Measurements from ENCODE around the gene RRP12.

The RRP12 gene

DNA sequence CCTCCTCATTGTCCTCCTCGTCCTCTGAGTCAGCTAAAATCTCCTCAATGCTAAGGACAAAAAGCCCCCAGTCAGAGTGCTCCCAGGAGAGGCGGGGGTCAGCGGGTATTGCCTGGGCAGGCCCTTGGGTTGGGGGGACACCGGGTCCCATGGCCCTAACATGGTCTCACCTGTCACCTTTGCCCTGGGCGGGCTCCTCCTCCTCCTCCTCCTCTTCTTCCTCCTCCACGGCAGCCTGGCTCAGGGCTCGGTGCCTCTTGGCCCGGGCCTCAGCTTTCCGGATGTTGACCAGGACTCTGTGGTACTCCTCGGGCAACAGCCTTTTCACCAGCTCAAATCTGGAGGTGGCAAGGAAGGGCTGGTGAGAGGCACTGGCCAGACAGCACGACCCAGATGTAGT, 34.6 kb downstream of the RRP12 start:
- H3K36me3 ChIP-seq (ENCODE audit: control insufficient read depth, insufficient read depth, low read length) = peaks cover 89% of the 10 kb centered on the region
- no peak overlapping the region for H3K9ac ChIP-seq (ENCODE audit: low read depth, low read length)
- no peaks in the 10 kb centered on the region for H3K27me3 ChIP-seq (ENCODE audit: control insufficient read depth, insufficient read depth, low read length)
- H3K9me3 ChIP-seq (ENCODE audit: control insufficient read depth, insufficient read depth, low read length) = no peaks in the 10 kb centered on the region
- H3K4me3 ChIP-seq (ENCODE audit: low read depth, low read length) = no peak overlapping the region
- no peak overlapping the region for H3K27ac ChIP-seq (ENCODE audit: low read depth, low read length)
- no peaks in the 10 kb centered on the region for H3K4me1 ChIP-seq (ENCODE audit: control insufficient read depth, insufficient read depth, low read length)

DNA sequence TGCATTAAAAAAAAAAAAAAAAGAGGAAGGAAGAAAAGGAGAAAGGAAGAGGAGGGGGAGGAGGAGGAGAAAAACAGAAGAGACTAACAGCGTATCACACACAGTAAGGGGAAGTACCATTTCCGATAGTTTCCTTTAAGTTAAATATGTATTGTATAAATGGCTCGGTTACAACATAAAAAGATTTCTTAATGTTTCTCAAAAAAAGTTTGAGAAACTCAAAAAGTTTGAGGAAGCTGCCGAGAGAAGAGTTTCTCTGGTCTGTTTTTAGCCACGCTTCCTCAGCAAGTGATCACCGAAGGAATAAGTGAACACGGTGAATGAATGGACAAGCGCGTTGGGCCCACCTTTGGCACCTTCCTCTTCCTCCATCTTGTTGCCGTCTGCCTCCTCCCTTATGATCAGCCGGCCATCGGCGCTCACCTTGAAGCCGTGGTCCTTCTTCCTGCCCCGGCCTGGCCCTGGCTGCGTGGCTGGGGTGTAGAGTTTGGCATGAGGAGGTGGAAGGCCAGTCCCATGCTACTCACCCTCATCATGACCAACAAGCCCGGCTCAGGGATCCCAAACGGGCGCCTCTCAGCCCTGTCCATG, 35.3 kb downstream of the RRP12 start:
- Histone ChIP-seq H3K9me3 (ENCODE audit: control insufficient read depth, insufficient read depth, low read length) (no peaks in the 10 kb centered on the region), H3K9ac (ENCODE audit: low read depth, low read length) (no peak overlapping the region), H3K4me3 (ENCODE audit: low read depth, low read length) (no peak overlapping the region), H3K36me3 (ENCODE audit: control insufficient read depth, insufficient read depth, low read length) (peaks cover 89% of the 10 kb centered on the region), H3K4me1 (ENCODE audit: control insufficient read depth, insufficient read depth, low read length) (no peaks in the 10 kb centered on the region), H3K27ac (ENCODE audit: low read depth, low read length) (no peak overlapping the region), H3K27me3 (ENCODE audit: control insufficient read depth, insufficient read depth, low read length) (no peaks in the 10 kb centered on the region)

DNA sequence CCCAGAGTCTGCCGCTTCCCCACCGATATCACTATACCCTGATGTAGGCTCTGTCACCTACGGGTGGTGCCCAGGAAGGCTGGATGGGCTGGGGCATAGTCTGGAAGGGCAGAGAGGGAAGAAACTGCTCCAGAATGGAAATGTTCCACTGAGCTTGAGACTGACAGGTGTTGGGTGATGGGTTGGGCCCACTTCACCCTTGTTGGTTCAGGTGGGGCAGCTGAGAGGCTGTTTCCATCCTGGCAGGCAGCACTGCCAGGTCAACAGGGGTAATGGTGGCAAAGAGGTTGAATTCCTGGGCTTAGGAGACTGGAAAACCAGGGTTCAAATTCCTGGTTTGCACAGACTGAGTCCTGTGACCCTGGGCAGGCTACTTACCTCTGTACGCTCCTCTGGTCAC, 38.1 kb downstream of the RRP12 start:
- H3K4me3 ChIP-seq (ENCODE audit: low read depth, low read length) = no peak overlapping the region
- no peak overlapping the region for H3K9ac ChIP-seq (ENCODE audit: low read depth, low read length)
- H3K4me1 ChIP-seq (ENCODE audit: control insufficient read depth, insufficient read depth, low read length) = no peaks in the 10 kb centered on the region
- H3K36me3 ChIP-seq (ENCODE audit: control insufficient read depth, insufficient read depth, low read length) = peaks cover 91% of the 10 kb centered on the region
- H3K27ac ChIP-seq (ENCODE audit: low read depth, low read length) = no peak overlapping the region
- no peaks in the 10 kb centered on the region for H3K27me3 ChIP-seq (ENCODE audit: control insufficient read depth, insufficient read depth, low read length)
- no peaks in the 10 kb centered on the region for H3K9me3 ChIP-seq (ENCODE audit: control insufficient read depth, insufficient read depth, low read length)

DNA sequence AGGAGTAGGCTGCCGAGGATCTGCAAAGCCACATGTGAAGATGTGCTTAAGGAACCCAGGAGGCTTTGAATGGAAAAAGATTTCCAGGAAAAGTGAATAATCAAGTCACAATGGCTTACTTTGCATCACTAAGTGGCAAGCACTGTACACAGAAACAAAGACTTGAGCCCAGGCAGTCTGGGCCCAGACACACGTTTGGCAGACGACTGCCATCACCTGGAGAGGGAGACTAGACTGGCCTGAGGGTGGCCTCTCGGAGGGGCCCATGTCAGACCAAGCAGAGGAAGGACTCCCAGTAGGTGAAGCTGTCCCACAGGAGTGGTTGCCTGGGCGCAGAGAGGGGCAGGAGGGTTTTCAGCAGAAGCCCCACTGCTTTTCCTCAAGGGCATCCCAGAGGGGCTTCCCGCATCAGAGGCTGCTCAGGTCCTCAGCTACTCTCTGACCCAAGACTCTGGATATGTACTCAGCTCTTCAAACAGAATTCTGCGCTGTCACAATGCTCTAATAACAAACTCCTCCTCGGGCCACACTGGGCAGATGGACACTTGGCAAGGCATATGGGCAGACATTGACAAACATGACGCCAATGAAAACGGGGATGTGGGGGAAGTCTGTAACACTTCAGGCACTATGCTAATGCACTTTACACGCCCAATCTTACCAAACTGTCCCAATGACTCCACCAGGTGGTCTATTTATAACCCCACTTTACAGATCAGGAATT, 38.7 kb downstream of the RRP12 start:
- Histone ChIP-seq H3K27me3 (ENCODE audit: control insufficient read depth, insufficient read depth, low read length) (no peaks in the 10 kb centered on the region), H3K9me3 (ENCODE audit: control insufficient read depth, insufficient read depth, low read length) (no peaks in the 10 kb centered on the region), H3K4me1 (ENCODE audit: control insufficient read depth, insufficient read depth, low read length) (no peaks in the 10 kb centered on the region), H3K36me3 (ENCODE audit: control insufficient read depth, insufficient read depth, low read length) (peaks cover 89% of the 10 kb centered on the region), H3K4me3 (ENCODE audit: low read depth, low read length) (no peak overlapping the region), H3K27ac (ENCODE audit: low read depth, low read length) (peak overlapping the region; percentile 8), H3K9ac (ENCODE audit: low read depth, low read length) (no peak overlapping the region)

DNA sequence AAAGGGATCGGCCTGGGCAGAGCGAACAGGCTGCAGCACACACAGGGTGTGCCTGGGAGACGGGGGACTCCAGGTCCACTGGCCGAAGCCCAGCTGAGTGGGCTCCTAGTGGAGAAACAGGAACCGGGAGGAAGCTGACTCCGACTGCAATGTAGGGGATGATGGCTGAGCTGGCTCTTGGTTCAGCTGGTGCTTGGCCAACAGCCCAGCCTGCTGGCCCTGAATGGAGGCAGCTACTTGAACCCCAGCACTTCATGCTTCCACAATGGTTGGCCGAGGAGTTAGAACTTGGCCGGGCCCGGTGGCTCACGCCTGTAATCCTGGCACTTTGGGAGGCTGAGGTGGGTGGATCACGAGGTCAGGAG, 39.6 kb downstream of the RRP12 start:
- no peaks in the 10 kb centered on the region for H3K9me3 ChIP-seq (ENCODE audit: control insufficient read depth, insufficient read depth, low read length)
- H3K27ac ChIP-seq (ENCODE audit: low read depth, low read length) = no peak overlapping the region
- H3K36me3 ChIP-seq (ENCODE audit: control insufficient read depth, insufficient read depth, low read length) = peaks cover 89% of the 10 kb centered on the region

DNA sequence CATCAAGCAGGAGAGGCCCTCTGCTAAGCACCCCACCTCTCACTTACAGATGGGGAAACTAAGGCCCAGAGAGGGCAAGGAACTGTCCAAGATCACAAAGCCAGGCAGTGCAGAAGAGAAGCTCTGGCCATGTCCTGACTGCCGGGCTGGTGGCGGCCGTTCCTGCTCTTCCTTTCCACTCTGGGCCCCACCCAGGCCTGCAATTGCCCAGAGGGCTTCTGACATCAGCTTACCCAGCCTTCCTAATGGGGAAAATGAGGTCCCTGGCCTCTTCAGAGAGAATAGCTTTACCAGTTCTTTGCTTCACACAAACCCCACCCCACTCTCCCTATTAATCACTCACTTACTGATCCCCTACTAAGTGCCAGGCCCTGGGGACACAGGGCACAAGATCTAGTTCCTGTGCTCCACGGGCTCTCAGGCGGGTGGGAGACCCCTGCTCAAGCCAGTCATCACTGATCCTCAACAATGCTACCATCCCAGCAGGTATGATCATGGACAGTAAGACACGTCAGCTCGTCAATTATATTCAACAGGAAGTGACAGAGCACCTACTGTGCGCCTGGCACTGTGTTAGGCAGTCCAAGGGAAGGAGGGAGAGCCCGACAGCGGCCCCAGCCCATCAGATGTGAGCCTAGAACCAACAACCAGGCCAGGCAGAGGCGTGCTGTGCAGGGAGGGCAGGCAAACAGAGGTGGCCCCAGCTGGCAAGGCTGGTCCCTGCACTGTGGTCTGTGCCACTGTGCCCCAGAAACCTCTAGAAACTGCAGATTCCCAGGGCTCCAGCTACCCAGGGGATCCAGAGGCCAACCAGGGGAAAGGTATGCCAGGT, 40.2 kb downstream of the RRP12 start:
- no peaks in the 10 kb centered on the region for H3K9me3 ChIP-seq (ENCODE audit: control insufficient read depth, insufficient read depth, low read length)
- H3K36me3 ChIP-seq (ENCODE audit: control insufficient read depth, insufficient read depth, low read length) = peaks cover 89% of the 10 kb centered on the region

More for the DNA sequence above, 39.6 kb downstream of the RRP12 start:
- H3K27me3 ChIP-seq (ENCODE audit: control insufficient read depth, insufficient read depth, low read length) = no peaks in the 10 kb centered on the region
- no peak overlapping the region for H3K4me3 ChIP-seq (ENCODE audit: low read depth, low read length)
- no peaks in the 10 kb centered on the region for H3K4me1 ChIP-seq (ENCODE audit: control insufficient read depth, insufficient read depth, low read length)
- H3K9ac ChIP-seq (ENCODE audit: low read depth, low read length) = no peak overlapping the region

DNA sequence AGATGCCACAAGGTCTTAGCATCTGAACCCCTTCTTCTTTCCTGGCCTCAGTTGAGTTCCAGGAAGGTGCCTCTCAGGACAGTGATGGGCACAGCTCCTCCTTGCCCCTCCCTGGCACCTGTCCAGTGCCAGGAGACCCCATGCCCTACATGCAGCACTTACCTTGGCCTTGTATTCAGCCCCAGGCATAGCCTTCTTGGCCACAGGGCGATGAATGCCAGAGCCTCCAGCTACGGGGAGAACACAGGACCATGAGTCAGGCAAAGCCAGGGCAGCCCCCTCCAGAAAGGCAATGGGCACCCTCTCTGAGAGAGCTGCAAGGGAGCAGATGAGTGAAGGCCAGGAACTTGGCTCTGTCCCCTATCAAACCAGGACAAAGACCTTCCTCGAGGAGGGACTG, 42.4 kb downstream of the RRP12 start:
- peaks cover 74% of the 10 kb centered on the region for H3K36me3 ChIP-seq (ENCODE audit: control insufficient read depth, insufficient read depth, low read length)
- H3K9me3 ChIP-seq (ENCODE audit: control insufficient read depth, insufficient read depth, low read length) = no peaks in the 10 kb centered on the region
- H3K4me3 ChIP-seq (ENCODE audit: low read depth, low read length) = no peak overlapping the region
- H3K4me1 ChIP-seq (ENCODE audit: control insufficient read depth, insufficient read depth, low read length) = peaks cover 3% of the 10 kb centered on the region; the same call in 1 of the 2 replicates
- no peak overlapping the region for H3K27ac ChIP-seq (ENCODE audit: low read depth, low read length)
- H3K27me3 ChIP-seq (ENCODE audit: control insufficient read depth, insufficient read depth, low read length) = no peaks in the 10 kb centered on the region
- no peak overlapping the region for H3K9ac ChIP-seq (ENCODE audit: low read depth, low read length)

More for the DNA sequence above, 40.2 kb downstream of the RRP12 start:
- Histone ChIP-seq H3K27ac (ENCODE audit: low read depth, low read length) (no peak overlapping the region), H3K9ac (ENCODE audit: low read depth, low read length) (no peak overlapping the region), H3K27me3 (ENCODE audit: control insufficient read depth, insufficient read depth, low read length) (no peaks in the 10 kb centered on the region), H3K4me1 (ENCODE audit: control insufficient read depth, insufficient read depth, low read length) (no peaks in the 10 kb centered on the region), H3K4me3 (ENCODE audit: low read depth, low read length) (no peak overlapping the region)

DNA sequence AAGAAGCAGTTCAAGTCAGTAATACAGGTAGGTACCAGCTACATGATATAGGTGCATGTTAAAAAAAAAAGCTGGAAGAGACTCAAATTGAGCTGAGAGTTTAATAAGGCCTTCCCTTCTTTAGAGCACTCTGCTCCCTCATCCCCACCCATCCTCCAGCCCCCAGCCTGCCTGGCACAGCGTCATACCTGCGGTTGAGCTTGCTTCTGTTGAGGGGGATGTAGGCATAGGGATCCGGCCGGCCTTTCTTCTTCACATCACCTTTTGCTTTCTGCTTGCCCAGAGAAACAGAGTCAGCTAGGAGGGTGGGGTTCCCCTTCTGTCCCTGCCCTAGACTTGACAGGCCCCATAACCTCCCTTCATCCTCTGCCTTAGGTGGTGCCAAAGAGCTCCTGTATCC, 42.8 kb downstream of the RRP12 start:
- H3K4me1 ChIP-seq (ENCODE audit: control insufficient read depth, insufficient read depth, low read length) = peaks cover 3% of the 10 kb centered on the region; the same call in 1 of the 2 replicates
- H3K27ac ChIP-seq (ENCODE audit: low read depth, low read length) = no peak overlapping the region
- no peak overlapping the region for H3K9ac ChIP-seq (ENCODE audit: low read depth, low read length)
- H3K27me3 ChIP-seq (ENCODE audit: control insufficient read depth, insufficient read depth, low read length) = no peaks in the 10 kb centered on the region
- no peak overlapping the region for H3K4me3 ChIP-seq (ENCODE audit: low read depth, low read length)
- no peaks in the 10 kb centered on the region for H3K9me3 ChIP-seq (ENCODE audit: control insufficient read depth, insufficient read depth, low read length)
- H3K36me3 ChIP-seq (ENCODE audit: control insufficient read depth, insufficient read depth, low read length) = peaks cover 70% of the 10 kb centered on the region

DNA sequence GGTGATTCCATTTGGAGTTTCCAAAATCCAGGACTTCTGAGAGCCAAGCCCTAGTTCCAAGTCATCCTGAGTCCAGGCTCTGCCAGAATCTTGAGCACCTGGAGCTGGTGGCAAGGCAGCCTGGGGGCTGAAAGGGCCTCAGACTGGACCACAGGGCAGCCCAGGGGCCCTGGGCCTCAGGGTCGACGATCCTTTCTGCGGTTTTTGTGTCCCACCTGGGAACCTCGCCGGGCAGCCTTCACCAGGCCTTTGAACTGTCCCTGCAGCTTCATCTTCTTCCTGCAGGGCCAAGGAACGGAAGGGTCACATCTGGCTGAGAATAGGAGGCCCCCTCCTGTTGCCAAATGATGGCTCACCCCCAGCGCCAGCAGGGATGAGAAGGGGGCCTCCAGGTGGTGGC, 44.2 kb downstream of the RRP12 start:
- no peak overlapping the region for H3K4me3 ChIP-seq (ENCODE audit: low read depth, low read length)
- H3K27me3 ChIP-seq (ENCODE audit: control insufficient read depth, insufficient read depth, low read length) = no peaks in the 10 kb centered on the region
- H3K36me3 ChIP-seq (ENCODE audit: control insufficient read depth, insufficient read depth, low read length) = peaks cover 56% of the 10 kb centered on the region
- H3K27ac ChIP-seq (ENCODE audit: low read depth, low read length) = no peak overlapping the region
- no peaks in the 10 kb centered on the region for H3K9me3 ChIP-seq (ENCODE audit: control insufficient read depth, insufficient read depth, low read length)
- peaks cover 3% of the 10 kb centered on the region; the same call in 1 of the 2 replicates for H3K4me1 ChIP-seq (ENCODE audit: control insufficient read depth, insufficient read depth, low read length)
- H3K9ac ChIP-seq (ENCODE audit: low read depth, low read length) = no peak overlapping the region

DNA sequence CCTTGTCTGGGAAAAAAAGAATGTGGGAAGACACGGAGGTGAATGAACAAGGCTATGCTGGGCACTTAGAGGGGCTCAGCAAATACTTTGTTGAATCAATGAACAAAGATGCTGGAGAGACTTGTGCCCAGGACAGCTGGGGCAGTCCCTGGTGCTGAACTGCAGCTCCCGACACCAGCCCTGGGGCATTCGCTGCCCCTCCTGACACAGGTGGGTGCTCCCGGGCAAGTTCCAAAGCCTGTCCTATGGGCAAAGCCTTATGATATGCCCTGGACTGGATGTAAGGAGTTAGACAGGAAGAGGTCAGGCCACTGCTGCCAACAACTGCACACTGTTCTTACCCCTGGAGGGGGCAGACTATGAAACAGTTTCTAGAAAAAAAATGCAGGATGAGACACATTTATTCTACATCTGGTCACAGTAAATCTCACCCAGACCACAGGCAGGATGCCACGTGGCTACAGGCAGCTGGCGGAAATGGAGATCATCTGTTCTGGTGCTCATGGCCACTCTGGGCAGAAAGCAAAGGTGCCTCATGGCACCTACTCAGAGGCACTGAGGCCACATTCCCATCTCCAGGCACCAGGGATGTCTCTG, 44.7 kb downstream of the RRP12 start:
- H3K27me3 ChIP-seq (ENCODE audit: control insufficient read depth, insufficient read depth, low read length) = no peaks in the 10 kb centered on the region
- no peak overlapping the region for H3K9ac ChIP-seq (ENCODE audit: low read depth, low read length)
- peaks cover 3% of the 10 kb centered on the region; the same call in 1 of the 2 replicates for H3K4me1 ChIP-seq (ENCODE audit: control insufficient read depth, insufficient read depth, low read length)
- H3K4me3 ChIP-seq (ENCODE audit: low read depth, low read length) = no peak overlapping the region
- no peaks in the 10 kb centered on the region for H3K9me3 ChIP-seq (ENCODE audit: control insufficient read depth, insufficient read depth, low read length)
- H3K27ac ChIP-seq (ENCODE audit: low read depth, low read length) = no peak overlapping the region
- H3K36me3 ChIP-seq (ENCODE audit: control insufficient read depth, insufficient read depth, low read length) = peaks cover 54% of the 10 kb centered on the region
